GM19395 (cell line): ENCODE measurements around the gene PACRG.
A peak's percentile ranks its signal among the peaks of the same experiment; 100 is the strongest.

ENCODE experiments used
- ATAC-seq: cut with Tn5 transposase; IDR thresholded peaks from one replicate; pipeline ENCODE4 v1.9.1; 2021; ENCODE audit warnings: mild to moderate bottlenecking, moderate library complexity; ENCODE audit not compliant: unreplicated experiment

PACRG gene

DNA sequence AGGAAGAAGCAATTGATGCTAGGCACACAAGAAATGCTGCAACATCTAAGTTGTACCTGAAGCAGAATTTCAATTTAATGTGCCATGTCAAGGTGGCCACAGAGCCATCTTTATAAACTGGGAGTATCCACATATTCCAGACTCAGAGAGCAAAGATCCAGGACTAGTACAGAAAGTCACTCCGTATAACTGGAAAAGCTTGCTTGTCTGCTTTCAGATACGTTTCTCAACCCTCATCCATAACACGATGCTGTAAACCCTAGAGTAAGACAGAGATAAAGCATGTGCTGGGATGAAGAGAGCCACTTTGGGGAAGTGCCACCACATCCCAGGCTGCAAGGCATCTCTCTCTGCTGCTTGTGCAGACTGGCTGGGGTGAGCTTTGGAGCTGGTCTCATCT lies 134.7 kb downstream of the PACRG start:
- ATAC-seq, result no peak

GRCh38 chr6:162862941-162863340 lies 135.2 kb downstream of the PACRG start:
- no peak for ATAC-seq

DNA sequence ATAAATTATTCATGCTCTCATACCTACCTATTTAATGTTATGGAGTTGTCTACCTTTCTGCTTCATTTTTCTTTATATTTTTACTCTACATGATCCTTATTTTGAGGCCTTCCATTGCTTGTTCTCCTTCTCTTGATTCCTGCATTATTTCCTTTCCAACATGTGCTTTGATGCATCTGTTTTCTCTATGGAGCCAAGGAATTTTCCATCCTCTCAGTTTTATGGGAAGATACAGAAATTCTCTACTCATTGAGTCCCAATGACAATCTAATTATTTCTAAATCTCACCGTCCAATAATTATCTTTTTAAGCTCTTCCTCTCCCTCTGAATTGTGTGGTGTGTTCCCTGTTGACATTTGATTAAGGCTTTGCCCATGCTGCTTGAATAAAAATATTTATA lies 136.0 kb downstream of the PACRG start:
- no peak for ATAC-seq

GRCh38 chr6:162864911-162865310 lies 137.1 kb downstream of the PACRG start:
- ATAC-seq, result no peak

DNA sequence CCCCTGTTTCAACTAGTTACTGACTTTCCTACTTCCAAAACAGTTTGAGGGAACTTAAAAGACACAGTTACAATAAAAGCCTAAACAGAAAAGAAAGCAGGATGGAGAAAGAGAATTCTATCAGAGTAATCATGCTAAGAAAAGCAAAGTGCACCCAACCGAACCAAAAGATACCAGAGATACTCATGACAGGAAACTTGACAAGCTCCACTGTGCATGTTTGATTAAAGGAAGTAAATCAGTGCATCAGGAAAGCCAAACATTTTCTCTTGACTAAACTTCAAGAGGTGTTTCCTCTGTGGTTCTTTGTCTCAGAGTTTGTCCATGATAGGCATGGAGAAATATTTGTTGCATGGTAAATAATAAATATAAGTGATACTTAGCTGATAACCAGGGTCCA lies 138.9 kb downstream of the PACRG start:
- no peak for ATAC-seq

- no peak for ATAC-seq
Measured at GRCh38 chr6:162868397-162868796, 140.6 kb downstream of the PACRG start.

DNA sequence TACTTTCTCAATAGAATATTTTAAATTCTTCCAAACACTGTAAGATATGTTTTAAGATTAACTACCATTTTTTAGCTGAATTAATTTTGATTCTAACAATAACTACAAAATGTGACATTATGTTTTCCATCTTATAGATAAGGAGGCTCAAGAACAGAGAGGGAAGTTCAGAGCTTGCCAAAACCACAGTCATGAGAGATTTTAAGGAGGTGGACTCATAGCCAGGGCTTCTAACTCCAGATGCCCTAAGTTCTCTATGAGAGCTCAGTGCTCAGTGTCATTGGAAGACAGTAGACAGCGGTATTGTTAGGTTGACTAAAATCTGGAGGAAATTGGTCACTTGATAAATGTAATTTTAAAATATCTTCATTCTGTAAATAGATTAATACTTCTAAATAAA lies 144.2 kb downstream of the PACRG start:
- no peak for ATAC-seq

GRCh38 chr6:162873537-162873936 lies 145.8 kb downstream of the PACRG start:
- ATAC-seq, result no peak

- ATAC-seq, result no peak
Measured at GRCh38 chr6:162875070-162875469, 147.3 kb downstream of the PACRG start.

- ATAC-seq, result no peak
Measured at GRCh38 chr6:162882801-162883481, 155.2 kb downstream of the PACRG start.

DNA sequence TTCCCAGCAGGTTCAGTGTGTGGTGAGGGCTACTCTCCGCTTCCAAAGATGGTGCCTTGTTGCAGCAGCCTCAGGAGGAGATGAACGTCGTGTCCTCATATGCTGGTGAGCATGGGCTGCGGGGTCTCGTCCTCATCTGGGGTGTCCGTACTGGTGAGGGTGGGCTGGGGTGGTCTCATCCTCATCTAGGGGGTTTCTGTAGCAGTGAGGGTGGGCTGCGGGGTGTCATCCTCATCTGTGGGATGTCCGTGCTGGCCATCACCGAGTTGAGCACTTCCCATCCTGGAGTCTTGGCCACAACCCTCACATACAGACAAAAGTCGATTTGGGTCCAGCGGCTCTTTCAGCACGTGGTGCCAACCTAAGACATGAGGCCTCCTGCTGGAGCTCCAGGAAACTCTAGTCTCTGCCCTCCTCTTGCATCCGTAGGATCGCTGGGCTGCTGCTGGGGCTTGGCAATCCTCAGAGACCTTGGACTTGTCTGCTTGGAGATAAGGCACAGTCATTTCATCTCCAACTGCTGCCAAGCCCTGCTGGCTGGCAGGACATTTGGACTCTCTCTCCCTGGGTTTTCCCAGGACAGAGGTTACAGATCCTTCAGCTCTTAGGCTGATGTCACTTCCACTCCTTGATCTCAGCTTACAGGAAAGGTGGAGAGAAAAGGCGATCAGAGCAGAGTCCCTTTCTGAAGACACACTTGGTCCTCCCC lies 160.4 kb downstream of the PACRG start:
- no peak for ATAC-seq

DNA sequence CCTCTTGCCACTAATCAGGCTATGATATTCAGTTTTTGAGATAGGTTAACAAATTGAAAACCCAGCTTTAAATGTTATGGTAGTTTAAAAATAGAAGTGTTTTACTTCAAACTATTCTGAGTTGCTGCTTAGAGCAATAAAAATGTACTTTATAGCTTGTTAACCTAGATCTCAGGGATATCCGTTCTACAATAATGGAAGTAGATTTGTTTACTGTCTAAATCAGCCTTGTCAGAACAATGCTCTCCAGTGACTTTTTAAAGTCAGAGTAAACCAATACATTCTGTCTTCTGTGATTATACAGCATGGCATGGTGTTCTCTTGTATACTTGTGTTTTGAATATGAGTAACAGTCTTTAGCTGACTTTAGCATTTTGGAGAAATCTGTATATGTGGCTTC lies 161.5 kb downstream of the PACRG start:
- no peak for ATAC-seq

DNA sequence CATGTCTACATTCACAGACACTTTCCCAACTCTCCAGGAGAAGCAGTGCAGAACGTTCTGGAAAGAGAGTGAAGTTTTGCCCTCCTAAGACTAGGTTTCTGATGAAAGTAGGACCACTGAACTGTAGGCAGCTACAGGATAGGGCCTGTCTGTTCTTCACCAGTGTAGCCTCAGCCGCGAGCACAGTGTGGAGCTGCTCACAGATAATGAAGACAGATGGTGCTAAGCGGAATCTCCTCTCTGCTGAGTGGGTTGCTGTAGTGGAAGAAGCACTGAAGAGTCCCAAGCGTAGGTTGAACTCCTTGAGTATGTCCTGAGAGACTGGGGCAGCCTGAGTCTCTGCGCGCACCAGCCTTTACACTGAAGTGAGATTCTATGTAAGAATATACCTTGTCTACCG lies 170.2 kb downstream of the PACRG start:
- ATAC-seq, result no peak

DNA sequence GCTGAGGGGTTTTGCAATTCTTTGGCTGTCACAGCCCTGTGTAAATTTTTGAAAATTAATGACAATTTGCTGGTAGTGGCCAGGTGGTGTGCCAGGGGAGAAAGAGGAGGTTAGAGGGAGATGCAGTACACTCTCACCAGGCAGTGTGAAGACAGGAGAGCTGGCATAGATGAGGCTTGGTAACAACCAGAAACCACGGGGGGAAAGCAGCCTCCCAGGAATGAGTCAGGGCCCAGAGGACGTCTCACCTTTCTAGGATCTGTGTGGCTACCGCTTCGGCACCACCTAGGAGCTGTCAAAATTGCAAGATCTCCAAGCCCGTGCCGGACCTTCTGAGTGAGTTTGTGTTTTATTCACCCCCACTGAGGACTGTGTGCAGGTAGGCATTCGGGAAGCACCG lies 171.4 kb downstream of the PACRG start:
- no peak for ATAC-seq

DNA sequence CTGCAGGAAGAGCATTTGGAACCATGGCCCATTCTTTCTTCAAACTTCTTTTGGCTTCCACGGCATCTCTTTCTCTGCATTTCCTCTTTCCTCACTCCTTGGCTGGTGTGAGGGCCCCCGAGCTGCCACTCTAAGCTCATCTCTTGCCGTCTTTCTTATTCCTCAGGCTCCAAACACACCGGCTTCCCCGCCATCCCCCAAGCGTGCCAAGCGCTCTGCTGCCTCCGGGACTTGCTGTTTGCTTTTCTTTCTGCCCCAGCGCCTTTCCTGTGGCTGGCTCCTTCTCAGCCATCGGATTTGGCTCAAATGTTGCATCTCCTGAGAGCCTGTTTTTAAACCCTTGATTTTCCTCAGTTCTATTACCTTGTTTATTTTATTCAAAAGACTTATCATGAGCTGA lies 172.7 kb downstream of the PACRG start:
- no peak for ATAC-seq

DNA sequence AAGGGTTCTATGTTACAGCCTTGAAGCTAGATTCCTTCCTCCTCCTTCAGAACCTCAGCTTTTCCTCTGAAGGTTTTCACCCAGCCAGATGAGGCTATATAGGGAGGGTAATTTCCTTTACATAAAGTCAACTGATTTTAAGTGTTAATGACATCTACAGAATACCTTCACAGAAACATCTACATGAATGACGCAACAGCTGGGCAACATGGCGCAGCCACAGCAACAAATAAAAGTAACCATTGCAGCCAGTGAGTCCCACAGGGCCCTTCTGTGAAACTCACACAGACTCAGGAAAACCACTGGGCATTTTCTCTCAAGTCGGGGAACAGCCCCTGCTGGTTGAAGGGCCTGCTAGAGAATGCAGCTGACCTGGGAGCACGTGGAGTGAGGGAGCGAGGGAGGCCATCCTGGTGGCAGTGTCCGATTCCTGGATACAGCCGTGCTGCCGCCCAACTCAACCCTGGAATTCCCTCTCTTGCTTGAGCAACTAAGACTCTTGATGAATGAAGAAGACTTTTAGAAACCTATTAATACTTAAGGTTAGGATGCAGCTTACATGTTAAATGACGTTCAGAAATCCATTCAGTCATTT lies 176.4 kb downstream of the PACRG start:
- no peak for ATAC-seq

DNA sequence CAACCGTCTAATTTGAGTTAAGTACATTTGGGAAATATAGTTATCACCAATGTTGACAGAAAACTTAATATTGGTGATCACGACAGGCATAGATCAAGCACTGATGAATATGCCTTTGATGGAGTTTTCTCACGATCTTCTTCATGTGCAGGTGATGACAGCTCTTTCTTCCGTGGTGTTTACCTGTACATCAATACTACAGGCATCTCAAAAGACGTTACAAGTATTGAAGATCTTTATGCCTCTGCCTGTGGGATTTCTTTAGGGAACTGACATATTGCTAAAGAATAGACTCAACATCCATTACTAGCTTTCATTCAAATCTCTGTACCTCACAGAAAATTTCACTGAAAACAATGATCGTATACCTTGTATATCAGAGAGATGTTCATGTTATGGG lies 178.7 kb downstream of the PACRG start:
- no peak for ATAC-seq

DNA sequence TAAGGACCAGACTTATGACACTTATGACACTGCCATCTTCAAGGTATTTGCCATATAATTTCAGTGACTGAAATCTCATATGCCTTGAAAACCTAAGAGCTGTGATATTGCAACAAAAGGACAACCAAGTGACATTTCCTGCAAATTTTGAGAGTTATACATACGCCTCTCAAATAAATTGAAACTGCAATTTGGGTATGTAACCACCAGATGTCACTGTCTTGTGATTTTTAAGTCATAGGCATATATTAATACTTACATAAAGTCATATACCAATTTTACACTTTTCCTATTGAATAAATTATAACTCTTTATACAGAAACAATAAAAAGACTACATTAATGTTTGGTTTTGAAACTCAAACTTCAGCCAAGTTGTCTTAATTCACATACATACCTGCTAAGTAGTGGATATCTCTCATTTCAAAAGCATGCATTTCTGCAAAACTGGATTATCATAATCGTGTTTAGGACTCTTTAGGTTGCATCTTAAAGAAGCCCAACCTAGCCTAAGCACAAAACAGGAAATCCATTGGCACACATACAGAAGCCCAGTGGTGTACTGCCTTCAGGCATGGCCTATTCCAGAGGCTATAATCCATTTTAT lies 180.2 kb downstream of the PACRG start:
- peak; percentile 50 for ATAC-seq

DNA sequence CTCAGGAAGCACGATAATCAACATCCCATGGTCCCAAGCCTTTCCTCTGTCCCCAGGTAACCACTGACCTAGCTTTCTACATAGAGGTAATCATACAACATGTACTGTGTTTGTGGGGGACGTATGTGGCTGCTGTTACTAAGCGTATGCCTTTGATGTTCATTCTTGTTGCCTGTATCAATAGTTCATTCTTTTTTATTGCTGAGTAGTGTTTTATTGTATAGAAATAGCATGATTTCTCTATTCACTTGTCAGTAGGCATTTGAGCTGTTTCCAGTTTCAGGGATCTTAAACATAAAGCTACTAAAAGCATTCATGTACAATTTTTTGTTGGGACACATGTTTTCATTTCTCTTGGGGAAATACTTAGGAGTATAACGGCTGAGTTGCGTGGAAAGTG lies 185.4 kb downstream of the PACRG start:
- no peak for ATAC-seq

DNA sequence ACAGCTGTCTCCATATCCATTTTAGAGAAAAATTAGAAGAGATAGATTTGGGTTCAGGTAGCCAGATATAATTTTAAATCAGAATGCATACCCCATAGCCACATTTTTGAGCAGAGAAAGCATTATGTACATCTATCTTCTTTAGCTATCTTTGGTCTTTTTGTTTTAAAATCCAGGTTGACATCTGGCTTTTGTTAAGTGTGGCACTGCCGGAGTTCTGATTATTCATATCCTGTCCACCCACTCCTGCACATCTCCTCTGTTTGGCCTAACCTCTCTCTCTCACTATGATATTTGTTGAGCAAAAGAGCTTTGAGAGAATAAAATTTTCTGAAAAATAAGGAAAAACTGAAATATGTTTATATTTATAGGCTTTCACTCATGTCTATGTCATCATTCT lies 189.7 kb downstream of the PACRG start:
- no peak for ATAC-seq

DNA sequence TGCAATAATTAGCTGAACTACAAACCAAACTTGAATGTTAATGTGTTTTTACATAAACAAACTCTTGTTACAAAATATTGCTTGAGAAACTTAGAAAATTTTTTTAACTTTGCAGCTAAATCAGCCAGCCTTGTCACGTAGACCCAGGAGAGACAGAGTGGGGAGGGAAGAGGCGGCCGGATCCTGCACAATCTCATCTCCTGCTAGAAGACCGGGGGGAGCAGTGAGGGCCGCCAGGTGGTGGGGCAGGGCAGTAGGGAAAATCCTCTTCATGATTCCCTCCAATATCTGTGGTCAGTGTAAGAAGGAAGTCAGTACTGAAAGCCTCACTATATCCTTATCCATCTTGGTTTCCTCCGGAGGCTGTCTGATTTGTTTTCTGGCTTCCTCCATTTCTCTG lies 193.3 kb downstream of the PACRG start:
- no peak for ATAC-seq

DNA sequence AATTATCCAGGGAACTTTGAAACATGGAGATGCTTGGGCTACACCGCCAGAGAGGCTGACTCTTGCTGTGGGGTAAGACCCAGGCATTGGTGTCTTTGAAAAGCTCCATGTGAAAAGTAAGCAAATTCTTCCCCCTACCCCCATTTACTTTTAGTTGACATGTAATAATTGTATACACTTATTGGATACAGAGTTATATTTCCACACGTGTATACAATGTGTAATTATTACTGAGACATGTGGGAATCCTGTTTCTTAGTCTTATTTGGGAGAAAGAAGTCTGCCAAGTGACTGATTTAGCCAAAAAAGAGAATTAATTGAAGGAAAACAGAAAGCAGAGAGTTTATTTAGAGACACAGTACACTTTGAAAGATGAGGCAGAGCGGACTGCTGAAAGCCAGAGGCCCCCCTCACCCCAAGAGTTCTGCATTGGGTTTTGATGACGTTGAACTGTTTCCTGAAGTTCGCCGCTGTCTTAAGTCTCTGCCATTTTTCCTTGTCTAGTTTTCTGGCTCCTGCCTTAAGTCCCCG lies 193.8 kb downstream of the PACRG start:
- ATAC-seq, result no peak
